SHP77 treated with DMSO at 0.1 percent for 48 hours (cell line): ENCODE measurements around the gene FMO2.
"Not testable (repeated sequence)": the region's sequence is repeated elsewhere in the genome, so short reads cannot be mapped to it uniquely, and the experiment has no call there.

Source experiments
- DNase-seq: peaks from one replicate; lab custom pipeline; 2025; lab: John Stamatoyannopoulos, UW

The FMO2 gene

DNA sequence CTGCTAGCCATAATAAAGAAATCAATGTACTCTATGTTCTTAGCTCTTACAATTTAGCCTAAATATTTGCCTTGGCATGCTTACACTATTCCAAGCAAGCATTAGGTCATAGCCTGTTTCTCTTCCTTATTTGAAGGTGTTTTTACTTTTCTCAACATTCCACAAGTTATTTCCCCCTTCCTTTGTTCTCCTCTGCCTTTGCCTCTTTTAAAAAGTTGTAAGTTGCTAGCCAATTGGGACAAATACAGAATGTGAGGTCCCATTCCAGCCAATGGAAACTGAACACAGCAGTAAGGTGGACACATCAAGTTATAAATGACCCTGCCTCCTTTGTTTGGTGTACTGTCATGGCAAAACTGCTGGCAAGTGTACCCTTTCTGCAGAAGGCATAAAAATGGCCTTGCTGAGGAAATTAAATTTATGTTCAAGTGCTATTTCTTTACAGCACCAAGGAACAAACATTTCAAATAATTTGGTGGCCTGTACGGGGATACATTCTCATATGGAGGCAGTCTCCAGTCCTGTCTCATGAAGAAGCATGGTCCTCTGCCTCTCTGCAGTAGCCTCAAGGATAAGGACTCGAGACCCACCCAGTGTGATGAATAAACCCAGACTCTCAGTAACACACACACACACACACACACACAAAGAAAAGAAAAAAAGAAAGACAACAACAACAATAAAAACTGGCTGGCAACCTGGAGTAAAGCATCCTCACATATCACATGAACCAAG lies 34.4 kb downstream of the FMO2 start:
- DNase-seq: no peak

DNA sequence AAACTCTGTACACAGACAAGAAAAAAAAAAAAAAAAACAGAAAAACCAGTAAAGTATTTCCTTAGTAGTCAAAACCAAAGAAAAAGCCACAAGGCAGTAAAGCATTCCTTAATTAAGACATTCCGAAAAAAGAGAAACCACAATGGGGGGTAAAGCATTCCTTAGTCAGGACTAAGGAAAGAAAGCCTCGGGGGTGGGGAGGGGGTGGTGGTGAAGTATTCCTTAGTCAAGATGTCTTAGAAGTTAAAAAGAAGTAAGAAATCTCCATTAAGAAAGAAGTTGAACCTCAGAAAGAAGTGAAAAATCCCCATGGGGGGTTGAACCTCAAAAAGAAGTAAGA lies 35.0 kb downstream of the FMO2 start:
- no peak for DNase-seq

GRCh38 chr1:171220581-171221054 lies 35.5 kb downstream of the FMO2 start:
- no peak for DNase-seq

DNA sequence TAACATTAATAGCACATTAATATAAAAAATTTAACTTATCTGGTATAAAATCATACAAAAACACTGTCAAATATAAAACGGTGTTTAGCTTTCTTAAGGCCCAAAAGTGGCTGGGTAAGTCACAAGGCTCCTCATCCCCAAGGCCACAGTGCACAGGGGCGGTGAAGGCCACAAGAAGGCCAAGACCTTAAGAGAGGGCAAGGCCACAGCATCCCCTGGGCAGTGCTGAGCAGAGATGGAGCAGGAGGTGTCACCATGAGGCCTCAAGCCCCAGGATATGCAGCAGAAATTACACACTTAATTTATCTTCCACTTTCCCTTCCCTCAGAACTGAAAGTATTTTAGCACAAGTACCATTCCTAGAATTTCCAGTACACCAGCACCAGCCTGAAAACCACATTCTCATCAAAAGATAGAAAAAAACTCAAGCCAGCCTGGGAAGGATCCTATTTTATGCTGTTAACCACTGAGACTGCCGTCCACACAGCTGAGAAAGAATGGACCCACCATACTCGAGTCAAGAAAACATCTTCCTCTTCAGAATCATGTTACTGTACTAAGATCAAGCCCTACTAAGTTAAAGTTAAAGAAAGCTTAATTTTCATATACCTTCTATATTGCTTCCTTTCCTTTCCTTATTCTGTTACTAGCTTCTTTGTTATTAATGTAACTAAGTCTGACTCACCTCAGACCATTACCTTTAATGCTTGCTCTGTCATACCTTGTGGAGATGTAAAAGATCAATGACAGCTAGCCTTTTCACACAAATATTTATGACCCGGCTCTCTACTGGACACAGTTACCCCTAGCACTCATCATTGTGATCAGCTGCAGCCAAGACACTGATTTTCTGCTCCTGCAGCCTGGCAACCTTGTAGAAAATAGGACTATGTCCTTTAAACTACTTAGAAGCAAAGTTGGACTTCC lies 36.8 kb downstream of the FMO2 start:
- no peak for DNase-seq

DNA sequence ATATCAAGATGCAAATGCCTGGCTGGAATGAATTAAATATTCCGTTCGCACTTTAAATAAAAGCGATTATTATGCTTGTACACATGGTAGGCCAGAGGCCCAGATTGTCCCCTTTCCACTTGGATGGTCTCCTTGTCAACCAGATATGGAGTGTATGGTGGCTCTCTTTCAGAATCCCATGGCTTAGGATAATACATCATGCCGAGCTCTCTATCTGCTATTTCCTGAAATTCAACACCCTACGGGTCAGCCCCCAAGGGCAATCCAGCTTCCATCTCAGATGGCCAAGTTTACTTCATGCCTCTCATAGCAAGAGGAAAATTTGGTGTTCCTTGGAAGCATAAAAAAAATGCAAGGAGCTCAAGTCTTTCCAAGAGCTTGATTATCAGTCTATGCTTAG lies 37.8 kb downstream of the FMO2 start:
- no peak for DNase-seq

DNA sequence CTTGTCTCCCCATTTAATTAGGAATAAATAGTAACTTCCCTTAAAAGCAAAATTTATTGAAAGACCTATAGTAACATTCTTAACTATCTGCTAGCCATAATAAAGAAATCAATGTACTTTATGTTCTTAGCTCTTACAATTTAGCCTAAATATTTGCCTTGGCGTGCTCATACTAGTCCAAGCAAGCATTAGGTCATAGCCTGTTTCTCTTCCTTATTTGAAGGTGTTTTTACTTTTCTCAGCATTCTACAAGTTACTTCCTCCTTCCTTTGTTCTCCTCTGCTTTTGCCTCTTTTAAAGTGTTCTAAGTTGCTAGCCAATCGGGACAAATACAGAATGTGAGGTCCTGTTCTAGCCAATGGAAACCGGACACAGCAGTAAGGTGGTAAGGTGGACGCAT lies 39.2 kb downstream of the FMO2 start:
- DNase-seq: not testable (repeated sequence)

DNA sequence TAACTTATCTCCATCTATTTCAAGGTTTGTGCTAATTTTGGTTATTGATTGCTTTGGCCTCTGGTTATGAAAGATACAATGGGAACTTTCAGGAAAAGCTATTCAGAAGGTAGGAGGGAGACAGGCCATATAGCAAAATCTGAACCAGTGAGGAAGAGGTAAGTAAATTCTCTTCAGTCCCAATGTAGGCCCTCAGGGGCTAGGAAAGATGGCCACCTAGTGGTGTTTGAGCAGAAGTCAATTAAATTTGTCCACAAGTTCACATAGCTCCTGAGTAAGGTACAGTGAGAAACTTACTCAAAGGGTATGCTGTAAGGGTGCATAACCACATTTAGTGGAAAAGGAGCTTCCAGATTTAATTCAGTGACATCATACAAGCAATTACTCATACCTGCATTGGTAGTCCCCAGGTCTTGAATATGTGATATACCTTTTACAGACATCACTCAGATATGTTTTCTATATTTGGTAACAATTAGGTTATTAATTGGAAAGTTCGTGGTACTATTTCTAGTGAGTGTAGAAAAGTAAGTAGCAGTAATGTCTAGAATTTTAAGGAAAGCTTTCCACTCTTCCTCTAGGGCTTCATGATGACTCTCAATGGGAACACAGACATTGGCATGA lies 41.8 kb downstream of the FMO2 start:
- DNase-seq: peak; percentile 17

GRCh38 chr1:171231326-171231725 lies 46.2 kb downstream of the FMO2 start:
- no peak for DNase-seq

GRCh38 chr1:171233183-171233582 lies 48.1 kb downstream of the FMO2 start:
- no peak for DNase-seq

- DNase-seq: not testable (repeated sequence)
These were observed 51.1 kb downstream of the FMO2 start for GRCh38 chr1:171236231-171236630.

GRCh38 chr1:171243878-171244277 lies 58.8 kb downstream of the FMO2 start:
- DNase-seq: no peak

DNA sequence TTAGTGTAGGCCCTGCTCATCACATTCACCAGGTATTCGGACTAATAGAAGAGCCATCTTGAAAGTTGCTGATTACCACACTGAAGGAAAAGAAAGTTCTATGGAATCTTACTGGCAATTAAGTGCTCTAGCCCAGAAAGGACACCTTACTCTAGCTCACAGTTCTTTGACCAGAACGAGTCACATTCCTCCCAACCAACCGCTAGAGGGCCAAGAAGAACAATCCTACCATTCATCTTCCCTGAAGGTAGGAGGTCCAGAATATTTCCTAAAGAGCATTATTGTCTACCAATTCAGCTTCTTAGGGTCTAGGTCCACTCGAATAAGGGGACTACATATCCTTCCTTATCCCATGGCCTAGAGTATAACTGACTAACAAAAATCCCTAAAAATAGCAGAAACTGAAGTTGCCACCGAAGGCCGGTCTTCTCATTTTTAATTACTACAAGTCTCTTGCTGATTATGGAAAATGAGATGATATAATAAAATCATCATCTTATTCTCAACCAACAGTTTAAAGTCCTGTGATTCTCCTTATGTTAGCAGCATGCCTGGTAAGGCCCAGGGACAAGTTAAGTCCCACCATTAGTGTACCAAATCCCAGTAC lies 60.5 kb downstream of the FMO2 start:
- DNase-seq: no peak

GRCh38 chr1:171247501-171247900 lies 62.4 kb downstream of the FMO2 start:
- DNase-seq: no peak

GRCh38 chr1:171248302-171248701 lies 63.2 kb downstream of the FMO2 start, which contains the start of gene FMO1:
Gene FMO1, plus strand, starts transcription at chr1:171248494. Its CDS starts 9,594 bp downstream, at chr1:171258088.
- no peak for DNase-seq

GRCh38 chr1:171248841-171249240 lies 63.7 kb downstream of the FMO2 start:
- no peak for DNase-seq

DNA sequence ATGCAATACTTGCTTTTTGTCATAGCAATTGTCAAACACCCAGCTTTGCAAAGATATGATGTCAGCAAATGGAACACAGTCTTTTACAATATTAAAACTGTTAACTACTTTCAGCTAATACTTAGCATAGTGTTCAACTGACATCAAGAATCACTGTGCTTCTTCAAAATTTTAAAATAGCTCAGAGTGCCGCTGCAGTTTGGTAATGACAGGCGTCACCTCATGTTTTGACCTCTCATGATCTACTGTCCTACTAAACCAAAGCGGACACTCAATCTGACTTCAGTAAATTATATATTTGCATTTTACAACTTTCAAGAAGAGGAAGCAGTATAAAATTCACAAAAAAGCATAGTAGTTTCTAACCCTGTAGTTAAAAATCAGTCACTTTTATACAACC lies 65.2 kb downstream of the FMO2 start:
- DNase-seq: no peak

GRCh38 chr1:171251042-171251951 lies 66.2 kb downstream of the FMO2 start:
- DNase-seq: no peak

DNA sequence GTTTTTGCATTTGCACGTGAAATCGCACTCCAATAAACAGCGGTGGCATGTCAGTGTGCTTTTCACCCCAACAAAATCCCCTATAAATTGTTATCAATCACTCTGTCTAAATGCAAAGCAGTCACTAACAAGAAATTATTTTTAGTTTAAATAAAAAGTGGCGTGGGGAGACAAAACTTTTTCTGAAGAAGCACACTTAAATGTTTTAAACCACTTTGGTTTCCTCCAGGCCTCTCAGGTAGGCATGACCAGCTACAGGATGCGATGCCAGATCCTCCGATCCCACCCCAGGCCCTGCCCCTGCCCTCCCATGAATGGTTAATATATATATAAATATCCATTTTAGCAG lies 66.8 kb downstream of the FMO2 start:
- no peak for DNase-seq

DNA sequence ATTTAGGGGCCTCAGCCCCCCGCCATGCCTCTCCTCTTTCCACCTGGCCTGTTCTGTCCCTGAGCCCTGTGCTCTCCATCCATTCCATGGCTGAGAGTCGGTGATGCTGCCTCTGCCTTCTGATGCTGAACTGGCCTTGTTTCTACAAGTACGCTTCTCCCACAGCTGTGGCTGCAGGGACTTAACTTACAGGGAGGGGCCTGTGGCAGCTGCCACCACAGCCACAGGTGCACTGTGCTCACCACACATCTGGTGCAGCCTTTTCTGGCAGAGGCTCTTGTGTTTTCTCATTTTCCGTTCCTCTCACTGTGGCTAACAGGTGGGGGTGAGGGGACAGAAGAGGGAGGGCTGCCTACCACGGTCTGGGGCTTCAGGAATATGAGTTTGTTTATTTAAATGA lies 67.4 kb downstream of the FMO2 start:
- no peak for DNase-seq

DNA sequence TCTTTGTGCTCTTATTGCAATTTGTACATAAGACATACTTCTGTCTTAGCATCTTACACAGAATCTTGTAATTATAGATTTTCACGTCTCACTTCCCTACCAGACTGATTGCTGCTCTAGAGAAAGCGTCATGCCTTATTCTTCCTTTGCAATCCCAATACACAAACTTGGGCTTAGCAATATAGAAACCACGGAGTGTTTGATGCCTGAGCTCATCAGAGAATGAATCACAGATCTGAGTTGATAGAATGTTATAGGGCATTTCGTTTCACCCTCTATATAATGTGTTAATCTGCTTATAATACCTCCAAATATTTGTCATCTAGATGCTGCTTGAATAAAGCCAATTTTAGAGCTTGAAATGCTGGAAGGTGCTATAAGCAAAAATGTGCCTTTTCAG lies 69.8 kb downstream of the FMO2 start:
- DNase-seq: no peak

DNA sequence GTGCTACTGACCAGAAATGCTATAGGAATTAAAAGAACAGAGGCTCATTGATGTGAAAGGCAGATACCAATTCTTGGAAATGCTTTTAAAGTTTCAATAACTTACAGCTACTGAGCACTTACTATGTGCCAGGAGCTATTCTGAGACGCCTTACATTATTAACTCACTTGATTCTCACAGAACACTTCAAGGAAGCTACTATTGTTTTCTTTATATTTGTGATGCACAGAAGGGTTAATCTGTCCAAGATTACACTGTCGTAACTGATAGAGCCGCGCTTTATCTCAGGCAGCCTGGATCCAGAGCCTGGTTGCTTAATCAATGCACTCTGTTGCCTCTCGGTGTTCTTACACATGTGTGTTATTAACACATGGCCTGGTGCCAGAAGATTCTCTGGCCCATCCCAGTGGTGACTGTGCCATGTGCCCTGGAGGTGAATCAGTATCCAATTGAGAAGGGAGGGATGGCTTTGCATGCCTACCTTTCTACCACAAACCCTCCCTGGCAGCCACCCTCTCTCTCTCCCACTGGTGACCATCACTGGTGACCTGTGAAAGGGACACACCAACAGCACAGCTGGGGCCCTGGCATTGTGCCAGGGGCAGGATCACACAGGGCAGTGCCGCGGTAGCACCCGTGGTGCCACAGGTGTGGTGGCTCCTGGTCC lies 72.0 kb downstream of the FMO2 start:
- DNase-seq: no peak
